Measurements from ENCODE around the gene HAGH.

DNA sequence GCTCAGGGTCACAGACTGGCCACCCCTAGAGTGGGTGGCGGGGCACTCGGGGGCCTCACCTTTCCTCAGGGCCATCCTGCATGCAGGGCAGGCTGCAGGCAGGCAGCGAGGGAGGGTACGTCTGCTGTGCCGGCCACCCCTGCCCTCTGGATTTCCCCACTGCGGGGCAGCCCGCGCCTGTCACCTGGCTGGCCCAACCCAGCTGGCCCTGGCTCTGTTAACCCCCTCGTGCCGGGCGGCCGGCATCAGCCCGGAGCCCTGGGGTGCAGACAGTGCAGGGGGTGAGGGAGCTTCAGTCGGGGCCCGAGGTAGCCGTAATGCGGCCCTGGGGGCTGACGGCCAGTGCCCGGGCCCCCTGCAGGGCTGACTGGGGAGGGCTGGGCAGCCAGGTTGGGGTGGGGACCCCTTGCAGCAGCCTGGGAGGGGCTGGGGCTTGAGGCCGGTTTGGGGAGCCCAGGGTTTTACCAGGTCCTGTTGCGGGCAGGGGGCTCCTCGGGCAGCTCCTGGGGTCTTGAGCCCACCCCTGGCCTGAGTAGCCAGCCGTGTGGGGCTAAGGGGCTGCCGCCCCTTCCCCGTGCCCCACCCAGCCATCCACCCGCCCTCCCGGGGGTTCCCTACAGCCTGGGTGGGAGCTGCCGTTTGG, 32.9 kb downstream of the HAGH start, which contains the start of gene IGFALS:
- TF ChIP-seq, protein P1, sequence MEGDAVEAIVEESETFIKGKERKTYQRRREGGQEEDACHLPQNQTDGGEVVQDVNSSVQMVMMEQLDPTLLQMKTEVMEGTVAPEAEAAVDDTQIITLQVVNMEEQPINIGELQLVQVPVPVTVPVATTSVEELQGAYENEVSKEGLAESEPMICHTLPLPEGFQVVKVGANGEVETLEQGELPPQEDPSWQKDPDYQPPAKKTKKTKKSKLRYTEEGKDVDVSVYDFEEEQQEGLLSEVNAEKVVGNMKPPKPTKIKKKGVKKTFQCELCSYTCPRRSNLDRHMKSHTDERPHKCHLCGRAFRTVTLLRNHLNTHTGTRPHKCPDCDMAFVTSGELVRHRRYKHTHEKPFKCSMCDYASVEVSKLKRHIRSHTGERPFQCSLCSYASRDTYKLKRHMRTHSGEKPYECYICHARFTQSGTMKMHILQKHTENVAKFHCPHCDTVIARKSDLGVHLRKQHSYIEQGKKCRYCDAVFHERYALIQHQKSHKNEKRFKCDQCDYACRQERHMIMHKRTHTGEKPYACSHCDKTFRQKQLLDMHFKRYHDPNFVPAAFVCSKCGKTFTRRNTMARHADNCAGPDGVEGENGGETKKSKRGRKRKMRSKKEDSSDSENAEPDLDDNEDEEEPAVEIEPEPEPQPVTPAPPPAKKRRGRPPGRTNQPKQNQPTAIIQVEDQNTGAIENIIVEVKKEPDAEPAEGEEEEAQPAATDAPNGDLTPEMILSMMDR (IDR thresholded peaks at IDR 0.05; ENCODE audit: insufficient read depth, low read depth, low read length), result no peak
- TF ChIP-seq EZH2 (IDR thresholded peaks at IDR 0.05; ENCODE audit: insufficient read depth, low read length), result no peak
